ENCODE results near the gene SOS2. TPM values are rescaled to one million over a fixed set of nuclear protein-coding genes. Genes with fewer than 3 reads are reported as not detected.
"Not testable (repeated sequence)": the region's sequence is repeated elsewhere in the genome, so short reads cannot be mapped to it uniquely, and the experiment has no call there.

The SOS2 gene
- total RNA-seq, 2 experiments from 2014 or later, result 18.0 to 19.7 TPM

- H3K9me3 Mint-ChIP-seq (ENCODE audit: low read depth), result no peaks in the 10 kb centered on the region
- no peak overlapping the region for H3K4me3 Mint-ChIP-seq
- peaks cover 11% of the 10 kb centered on the region for H3K36me3 Mint-ChIP-seq
- ATAC-seq (no peak), DNase-seq (no peak)
- H3K27me3 Mint-ChIP-seq, result no peaks in the 10 kb centered on the region
- CTCF ChIA-PET, result no interaction called here
- H3K4me1 Mint-ChIP-seq, result peaks cover 11% of the 10 kb centered on the region
- no peak overlapping the region for H3K27ac Mint-ChIP-seq
These were observed 12.9 kb downstream of the SOS2 start for GRCh38 chr14:50218501-50218900.

DNA sequence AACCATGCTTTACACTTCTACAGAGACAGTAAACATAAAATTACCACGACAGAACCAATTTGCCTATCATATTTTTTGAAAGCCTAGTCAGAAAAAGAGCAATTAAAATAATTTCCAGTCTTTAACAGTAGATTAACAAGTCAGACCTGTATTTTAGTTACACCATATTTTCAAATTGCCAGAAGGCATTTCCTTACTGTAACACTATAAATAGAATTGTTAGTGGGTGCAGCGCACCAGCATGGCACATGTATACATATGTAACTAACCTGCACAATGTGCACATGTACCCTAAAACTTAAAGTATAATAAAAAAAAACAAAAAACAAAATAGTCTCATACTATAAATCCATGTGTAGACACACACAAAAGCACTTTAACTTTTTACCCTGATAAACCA is 16.0 kb downstream of the SOS2 start:
- Mint-ChIP-seq H3K4me1 (no peaks in the 10 kb centered on the region), H3K27ac (no peak overlapping the region), H3K9me3 (ENCODE audit: low read depth) (no peaks in the 10 kb centered on the region), H3K36me3 (no peaks in the 10 kb centered on the region), H3K27me3 (no peaks in the 10 kb centered on the region), H3K4me3 (no peak overlapping the region)
- CTCF ChIA-PET, result no interaction called here
- ATAC-seq, result no peak
- DNase-seq, result no peak

GRCh38 chr14:50213795-50214194 is 17.6 kb downstream of the SOS2 start:
- Mint-ChIP-seq H3K4me3 (no peak overlapping the region), H3K9me3 (ENCODE audit: low read depth) (no peaks in the 10 kb centered on the region), H3K27ac (no peak overlapping the region), H3K27me3 (no peaks in the 10 kb centered on the region), H3K4me1 (no peaks in the 10 kb centered on the region), H3K36me3 (no peaks in the 10 kb centered on the region)
- no peak for DNase-seq
- no peak for ATAC-seq
- CTCF ChIA-PET, result no interaction called here

DNA sequence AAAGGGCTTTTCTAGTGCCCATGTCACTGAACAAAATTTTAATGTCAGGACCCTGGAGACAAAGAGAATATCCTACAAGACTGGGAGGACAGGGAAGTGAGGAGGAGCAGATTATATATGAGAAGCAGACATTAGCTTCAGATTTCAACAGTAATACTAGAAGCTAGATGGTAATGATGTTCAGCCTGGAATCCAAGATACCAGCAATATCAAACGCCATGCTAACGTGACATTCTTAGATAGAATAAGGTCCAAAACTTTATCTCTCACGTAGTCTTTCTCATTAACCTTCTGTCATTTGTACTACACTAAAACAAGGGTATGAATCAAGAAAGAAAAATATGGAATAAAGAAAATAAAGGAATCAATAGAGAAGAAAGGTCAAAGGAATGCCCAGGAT is 18.7 kb downstream of the SOS2 start:
- H3K27ac Mint-ChIP-seq, result no peak overlapping the region
- CTCF ChIA-PET, result no interaction called here
- H3K4me3 Mint-ChIP-seq, result no peak overlapping the region
- DNase-seq, result no peak
- no peaks in the 10 kb centered on the region for H3K27me3 Mint-ChIP-seq
- no peaks in the 10 kb centered on the region for H3K36me3 Mint-ChIP-seq
- H3K9me3 Mint-ChIP-seq (ENCODE audit: low read depth), result no peaks in the 10 kb centered on the region
- H3K4me1 Mint-ChIP-seq, result no peaks in the 10 kb centered on the region
- no peak for ATAC-seq

DNA sequence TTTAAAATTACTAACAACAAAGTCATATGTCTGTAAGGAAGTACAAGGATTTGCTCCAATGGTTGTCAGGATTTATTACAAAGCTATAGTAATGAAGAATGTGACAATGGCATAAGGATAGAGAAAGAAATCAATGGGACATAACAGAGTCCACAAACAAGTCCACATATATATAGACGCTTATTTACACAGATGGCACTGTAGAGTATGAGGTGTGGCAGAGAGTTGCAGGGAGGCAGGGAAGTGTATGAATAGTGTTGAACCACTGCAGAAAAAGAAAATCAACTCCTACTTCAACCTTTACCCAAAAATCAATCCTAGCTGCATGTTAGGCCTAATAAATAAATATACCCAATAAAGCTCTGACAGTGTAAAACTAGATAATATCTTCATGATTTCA is 21.3 kb downstream of the SOS2 start:
- Mint-ChIP-seq H3K27me3 (no peaks in the 10 kb centered on the region), H3K36me3 (peaks cover 2% of the 10 kb centered on the region), H3K27ac (no peak overlapping the region), H3K4me1 (peaks cover 2% of the 10 kb centered on the region), H3K4me3 (no peak overlapping the region), H3K9me3 (ENCODE audit: low read depth) (no peaks in the 10 kb centered on the region)
- DNase-seq, result no peak
- no peak for ATAC-seq
- CTCF ChIA-PET, result interaction anchor here (1.1 kb wide), 1 partner anchor 9 kb away, joined by 3 read pairs; no protein-coding TSS in a partner anchor

GRCh38 chr14:50198499-50198898 is 32.9 kb downstream of the SOS2 start:
- peaks cover 4% of the 10 kb centered on the region for H3K36me3 Mint-ChIP-seq

GRCh38 chr14:50191499-50191898 is 39.9 kb downstream of the SOS2 start:
- H3K27me3 Mint-ChIP-seq, result no peaks in the 10 kb centered on the region
- CTCF ChIA-PET, result no interaction called here
- no peak for ATAC-seq
- H3K9me3 Mint-ChIP-seq (ENCODE audit: low read depth), result no peaks in the 10 kb centered on the region
- no peak overlapping the region for H3K27ac Mint-ChIP-seq
- no peak overlapping the region for H3K4me3 Mint-ChIP-seq
- DNase-seq, result no peak
- no peaks in the 10 kb centered on the region for H3K4me1 Mint-ChIP-seq
- peaks cover 3% of the 10 kb centered on the region for H3K36me3 Mint-ChIP-seq

More at GRCh38 chr14:50198499-50198898, 32.9 kb downstream of the SOS2 start:
- Mint-ChIP-seq H3K4me3 (no peak overlapping the region), H3K9me3 (ENCODE audit: low read depth) (no peaks in the 10 kb centered on the region), H3K4me1 (no peaks in the 10 kb centered on the region), H3K27me3 (no peaks in the 10 kb centered on the region), H3K27ac (no peak overlapping the region)
- no peak for DNase-seq
- no peak for ATAC-seq
- CTCF ChIA-PET, result interaction anchor here (0.6 to 1.5 kb wide), 2 partner anchors 10 to 11 kb away, joined by 3 to 6 read pairs; no protein-coding TSS in a partner anchor

DNA sequence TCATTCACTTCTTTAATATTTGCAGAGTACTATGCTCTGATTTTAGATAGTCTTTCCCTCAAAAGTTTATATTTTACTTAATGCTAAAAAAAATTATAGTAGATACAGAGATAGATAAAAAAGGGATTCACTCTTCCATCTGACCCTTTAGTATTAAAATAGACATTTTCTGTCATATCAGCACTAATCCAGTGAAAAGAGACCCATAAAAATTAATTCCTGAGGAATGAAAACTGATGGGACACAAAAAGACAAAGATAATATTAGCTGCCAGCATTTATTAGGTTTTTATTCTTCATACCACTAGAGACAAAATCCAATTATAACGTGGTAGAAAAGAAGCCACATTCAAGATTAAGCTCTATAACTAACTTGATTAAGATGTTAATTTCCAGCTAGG is 45.3 kb downstream of the SOS2 start:
- DNase-seq, result no peak
- H3K4me3 Mint-ChIP-seq, result no peak overlapping the region
- H3K27ac Mint-ChIP-seq, result no peak overlapping the region
- no peak for ATAC-seq
- CTCF ChIA-PET, result no interaction called here
- no peaks in the 10 kb centered on the region for H3K4me1 Mint-ChIP-seq
- H3K27me3 Mint-ChIP-seq, result no peaks in the 10 kb centered on the region
- no peaks in the 10 kb centered on the region for H3K9me3 Mint-ChIP-seq (ENCODE audit: low read depth)
- H3K36me3 Mint-ChIP-seq, result peaks cover 6% of the 10 kb centered on the region

- Mint-ChIP-seq H3K4me3 (no peak overlapping the region), H3K27ac (no peak overlapping the region), H3K4me1 (peaks cover 2% of the 10 kb centered on the region), H3K9me3 (ENCODE audit: low read depth) (no peaks in the 10 kb centered on the region), H3K36me3 (peaks cover 11% of the 10 kb centered on the region), H3K27me3 (no peaks in the 10 kb centered on the region)
- DNase-seq, result no peak
- CTCF ChIA-PET, result no interaction called here
- no peak for ATAC-seq
These were observed 57.5 kb downstream of the SOS2 start for GRCh38 chr14:50173891-50174290.

GRCh38 chr14:50171895-50172294 is 59.5 kb downstream of the SOS2 start:
- Mint-ChIP-seq H3K4me1 (peaks cover 2% of the 10 kb centered on the region), H3K36me3 (peaks cover 4% of the 10 kb centered on the region), H3K27me3 (no peaks in the 10 kb centered on the region), H3K4me3 (no peak overlapping the region), H3K27ac (no peak overlapping the region), H3K9me3 (ENCODE audit: low read depth) (no peaks in the 10 kb centered on the region)
- DNase-seq, result no peak
- CTCF ChIA-PET, result no interaction called here
- ATAC-seq, result no peak

DNA sequence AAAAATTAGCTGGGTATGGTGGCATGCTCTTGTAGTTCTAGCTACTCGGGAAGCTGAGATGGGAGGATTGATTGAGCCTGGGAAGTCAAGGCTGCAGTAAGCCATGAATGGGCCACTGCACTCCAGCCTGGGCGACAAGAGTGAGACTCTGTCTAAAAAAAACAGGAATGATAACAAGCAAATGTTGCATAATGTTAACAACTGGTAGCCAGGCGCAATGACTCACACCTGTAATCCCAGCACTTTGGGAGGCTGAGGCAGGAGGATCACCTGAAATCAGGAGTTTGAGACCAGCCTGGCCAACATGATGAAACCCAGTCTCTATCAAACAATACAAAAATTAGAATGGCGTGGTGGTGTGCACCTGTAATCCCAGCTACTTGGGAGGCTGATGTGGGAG is 64.0 kb downstream of the SOS2 start:
- not testable (repeated sequence) for ATAC-seq; H3K27me3 Mint-ChIP-seq; H3K9me3 Mint-ChIP-seq (ENCODE audit: low read depth); H3K4me1 Mint-ChIP-seq; H3K36me3 Mint-ChIP-seq; H3K27ac Mint-ChIP-seq; DNase-seq; H3K4me3 Mint-ChIP-seq
- CTCF ChIA-PET, result interaction anchor here (1.0 kb wide), 1 partner anchor 34 kb away, joined by 3 read pairs; no protein-coding TSS in a partner anchor

- Mint-ChIP-seq H3K27me3 (no peaks in the 10 kb centered on the region), H3K36me3 (peaks cover 11% of the 10 kb centered on the region), H3K4me1 (no peaks in the 10 kb centered on the region), H3K27ac (no peak overlapping the region), H3K4me3 (no peak overlapping the region), H3K9me3 (ENCODE audit: low read depth) (no peaks in the 10 kb centered on the region)
- DNase-seq (no peak), ATAC-seq (no peak)
- CTCF ChIA-PET, result interaction anchor here (1.0 kb wide), 1 partner anchor 10 kb away, joined by 3 read pairs; no protein-coding TSS in a partner anchor
These were observed 75.3 kb downstream of the SOS2 start for GRCh38 chr14:50156111-50156510.

- H3K4me3 Mint-ChIP-seq, result no peak overlapping the region
- CTCF ChIA-PET, result no interaction called here
- no peaks in the 10 kb centered on the region for H3K27me3 Mint-ChIP-seq
- peaks cover 18% of the 10 kb centered on the region for H3K36me3 Mint-ChIP-seq
- DNase-seq, result no peak
- no peak for ATAC-seq
- no peaks in the 10 kb centered on the region for H3K9me3 Mint-ChIP-seq (ENCODE audit: low read depth)
- no peaks in the 10 kb centered on the region for H3K4me1 Mint-ChIP-seq
- H3K27ac Mint-ChIP-seq, result no peak overlapping the region
These were observed 82.6 kb downstream of the SOS2 start for GRCh38 chr14:50148799-50149198.

- Mint-ChIP-seq H3K4me3 (no peak overlapping the region), H3K4me1 (no peaks in the 10 kb centered on the region), H3K27ac (no peak overlapping the region), H3K9me3 (ENCODE audit: low read depth) (no peaks in the 10 kb centered on the region), H3K36me3 (peaks cover 1% of the 10 kb centered on the region), H3K27me3 (no peaks in the 10 kb centered on the region)
- no peak for ATAC-seq
- CTCF ChIA-PET, result interaction anchor here (1.3 kb wide), 1 partner anchor 11 kb away, joined by 4 read pairs; no protein-coding TSS in a partner anchor
- DNase-seq, result no peak
These were observed 92.2 kb downstream of the SOS2 start for GRCh38 chr14:50139192-50139591.

GRCh38 chr14:50127802-50128201 is 103.6 kb downstream of the SOS2 start:
- DNase-seq, result no peak
- H3K4me3 Mint-ChIP-seq, result no peak overlapping the region
- H3K27ac Mint-ChIP-seq, result no peak overlapping the region
- ATAC-seq, result no peak
- peaks cover 32% of the 10 kb centered on the region for H3K36me3 Mint-ChIP-seq
- H3K27me3 Mint-ChIP-seq, result no peaks in the 10 kb centered on the region
- CTCF ChIA-PET, result interaction anchor here (1.1 to 1.9 kb wide), 3 partner anchors 11 to 359 kb away, joined by 3 to 6 read pairs (median 4); partner anchors contain the start of genes KLHDC2 and VCPKMT
- peaks cover 7% of the 10 kb centered on the region for H3K9me3 Mint-ChIP-seq (ENCODE audit: low read depth)
- peaks cover 9% of the 10 kb centered on the region for H3K4me1 Mint-ChIP-seq

Measured in activated CD8-positive, alpha-beta memory T cell treated with anti-CD3 and anti-CD28 coated beads, Interleukin-2, amount 10 ng/mL, durations not matched to agents 7 days and 5 days (primary cell).